CD4-positive, alpha-beta T cell treated with Interleukin-15 for 1 hour (primary cell): ENCODE measurements around the gene TTC39B.
A peak's percentile ranks its signal among the peaks of the same experiment; 100 is the strongest.

ENCODE experiments used
- DNase-seq: peaks from one replicate; pipeline ENCODE4 v3.0.0-alpha.2; 2020

TTC39B gene

DNA sequence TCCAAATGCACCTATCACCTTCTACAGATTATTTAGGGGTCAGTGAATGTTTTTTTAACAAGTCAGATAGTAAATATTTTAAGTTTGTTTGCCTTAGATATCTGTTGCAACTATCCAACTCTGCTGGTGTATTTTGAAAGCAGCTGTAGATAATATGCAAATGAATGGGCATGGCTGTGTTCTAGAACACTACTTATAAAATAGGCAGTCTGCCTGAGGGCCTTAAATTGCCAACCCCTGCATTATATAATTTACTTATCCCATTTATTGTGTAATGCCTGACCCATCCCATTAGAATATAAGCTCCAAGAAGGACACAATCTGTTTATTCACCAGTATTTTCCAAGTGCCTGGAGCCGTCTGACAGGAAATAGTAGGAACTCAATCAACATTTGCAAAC, 149.0 kb downstream of the TTC39B start:
- no peak for DNase-seq

DNA sequence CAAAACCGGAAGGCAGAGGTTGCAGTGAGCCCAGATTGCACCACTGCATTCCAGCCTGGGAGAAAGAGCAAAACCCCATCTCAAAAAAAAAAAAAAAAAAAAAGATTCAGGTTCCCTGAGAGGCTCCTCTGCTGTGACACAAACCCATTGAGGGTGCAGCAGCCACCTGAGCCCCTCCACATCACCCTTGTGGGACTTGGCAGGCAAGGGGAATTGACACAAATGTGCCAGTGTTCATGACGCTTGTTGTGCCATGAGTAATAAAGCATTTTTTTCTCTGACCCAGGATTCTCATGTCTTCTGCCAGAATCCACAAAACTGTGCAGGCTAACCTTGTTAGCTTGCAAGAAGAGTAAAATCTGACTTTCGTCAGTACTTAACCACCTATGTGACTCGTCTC, 149.6 kb downstream of the TTC39B start:
- no peak for DNase-seq

DNA sequence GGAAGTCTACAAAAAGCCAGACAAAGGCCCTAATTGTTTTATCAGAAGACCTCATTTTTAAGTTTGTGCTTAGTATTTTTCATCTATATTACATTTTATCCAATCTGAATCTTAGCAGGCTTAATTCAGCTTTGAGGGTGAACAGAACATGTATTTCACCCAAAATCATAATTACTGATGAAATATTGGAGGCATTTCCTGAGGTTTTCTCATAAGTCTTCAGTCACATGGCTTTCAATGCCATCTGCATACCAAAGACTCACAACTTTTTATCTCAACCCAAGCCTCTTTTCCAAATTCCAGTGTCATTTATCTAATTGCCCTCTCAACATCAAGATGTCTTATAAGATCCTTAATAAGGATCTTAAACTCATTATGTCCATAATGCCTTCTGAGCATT, 150.8 kb downstream of the TTC39B start:
- no peak for DNase-seq

DNA sequence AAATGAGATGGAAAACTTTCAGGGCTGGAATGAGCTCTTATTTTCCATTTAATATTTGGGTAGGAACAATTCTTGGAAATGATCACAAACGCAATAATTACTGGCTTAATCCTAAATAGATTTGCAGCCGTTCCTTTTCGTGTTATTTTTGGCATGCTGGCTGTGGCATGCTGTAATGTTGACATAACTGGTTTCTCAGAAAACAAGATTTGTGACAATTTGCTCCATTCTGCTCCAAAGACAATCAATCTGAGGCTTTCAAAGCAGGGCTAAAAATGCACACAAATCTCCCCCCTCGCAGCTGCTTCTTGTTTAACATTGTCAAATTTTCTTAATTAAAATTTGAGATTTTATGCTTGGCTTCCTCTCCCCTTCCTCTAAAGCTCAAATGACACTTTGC, 151.2 kb downstream of the TTC39B start:
- no peak for DNase-seq

DNA sequence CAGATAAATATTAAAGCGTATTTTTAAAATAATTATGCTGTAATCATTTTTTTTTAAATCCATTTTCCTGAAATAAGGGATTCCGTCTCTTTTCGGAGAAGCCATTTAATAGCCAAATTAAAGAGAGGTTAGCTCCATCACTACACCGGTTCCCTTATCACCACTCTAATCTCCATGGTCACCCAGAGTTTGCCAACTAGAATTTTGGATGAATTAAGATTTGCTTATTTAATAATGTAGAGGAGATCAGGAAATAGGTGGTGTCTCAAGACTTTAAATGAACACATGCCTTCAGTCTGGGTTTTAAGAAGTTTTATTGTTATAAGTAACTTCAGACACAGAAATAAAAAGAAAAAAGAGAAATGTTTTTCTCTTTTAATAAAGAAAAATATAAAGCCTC, 151.7 kb downstream of the TTC39B start:
- DNase-seq, result no peak

DNA sequence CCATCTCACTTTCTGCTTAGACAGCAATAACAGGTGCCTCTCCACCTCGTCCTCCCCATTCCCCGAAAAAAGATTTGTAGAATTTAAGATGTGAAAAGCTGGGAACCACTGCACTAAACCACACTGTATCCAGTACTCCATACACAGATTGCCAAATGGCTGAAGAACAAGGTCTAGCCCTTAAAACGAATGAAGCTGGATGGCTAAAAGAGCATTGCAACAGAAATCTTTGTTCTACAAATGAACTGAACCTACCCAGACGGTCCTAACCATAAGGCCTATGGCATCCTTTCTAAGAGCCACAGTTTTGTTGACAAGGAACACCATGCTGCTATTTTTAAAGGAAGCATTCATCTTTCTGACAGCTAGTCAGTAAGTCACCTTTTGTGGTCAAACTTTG, 152.3 kb downstream of the TTC39B start:
- no peak for DNase-seq

DNA sequence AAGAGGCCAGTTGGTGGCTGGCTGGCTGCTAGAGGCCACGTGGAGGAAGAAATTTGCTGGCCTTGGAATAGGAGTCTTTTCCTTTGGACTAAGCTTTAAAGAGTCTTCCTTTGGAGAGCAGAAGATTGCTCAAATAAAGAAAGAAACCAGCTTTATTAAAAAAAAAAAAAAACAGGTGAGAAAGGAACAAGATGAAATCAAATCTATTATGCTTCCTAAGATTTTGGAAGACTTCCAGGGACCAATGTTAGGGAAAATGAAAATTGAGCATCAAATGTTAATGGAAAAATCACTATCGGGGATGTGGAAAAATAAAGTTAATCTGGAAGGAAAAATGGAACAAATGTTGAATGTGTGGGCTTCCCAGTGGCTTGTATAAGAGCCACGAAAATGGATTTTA, 153.1 kb downstream of the TTC39B start:
- no peak for DNase-seq

DNA sequence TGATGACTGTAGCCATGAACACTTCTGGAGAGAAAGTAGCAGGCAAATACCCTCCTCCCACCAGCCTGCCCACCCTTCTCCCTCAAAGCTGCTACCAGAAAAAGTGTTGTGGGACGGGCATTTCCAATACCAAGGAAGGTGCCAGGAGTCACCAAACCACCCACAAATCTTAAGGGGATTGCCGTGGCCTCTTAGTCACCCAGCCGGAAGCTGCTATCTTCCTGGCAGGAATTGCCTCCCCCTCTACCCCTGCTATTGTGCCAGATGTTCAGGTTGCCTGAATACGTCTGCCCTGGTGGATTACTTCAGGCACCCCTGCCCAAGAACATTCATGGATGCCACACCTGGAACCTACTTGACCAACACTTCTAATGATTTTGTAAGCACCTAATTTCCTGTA, 156.1 kb downstream of the TTC39B start:
- DNase-seq, result no peak

DNA sequence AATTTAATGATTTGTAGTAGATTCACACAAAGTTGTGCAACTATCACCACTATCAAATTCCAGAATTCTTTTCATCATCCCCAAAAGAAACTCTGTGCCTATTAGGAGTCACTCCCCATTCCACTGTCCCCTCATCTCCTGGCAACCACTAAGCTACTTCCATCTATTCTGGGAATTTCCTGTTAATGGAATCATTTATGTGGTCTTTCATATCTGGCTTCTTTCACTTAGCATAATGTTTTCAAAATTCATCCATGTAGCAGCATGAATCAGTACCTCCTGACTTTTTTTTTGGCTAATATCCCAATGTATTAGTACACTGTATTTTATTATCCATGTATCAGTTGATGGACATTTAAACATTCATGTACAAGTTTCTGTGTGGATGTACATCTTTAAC, 157.6 kb downstream of the TTC39B start:
- no peak for DNase-seq

DNA sequence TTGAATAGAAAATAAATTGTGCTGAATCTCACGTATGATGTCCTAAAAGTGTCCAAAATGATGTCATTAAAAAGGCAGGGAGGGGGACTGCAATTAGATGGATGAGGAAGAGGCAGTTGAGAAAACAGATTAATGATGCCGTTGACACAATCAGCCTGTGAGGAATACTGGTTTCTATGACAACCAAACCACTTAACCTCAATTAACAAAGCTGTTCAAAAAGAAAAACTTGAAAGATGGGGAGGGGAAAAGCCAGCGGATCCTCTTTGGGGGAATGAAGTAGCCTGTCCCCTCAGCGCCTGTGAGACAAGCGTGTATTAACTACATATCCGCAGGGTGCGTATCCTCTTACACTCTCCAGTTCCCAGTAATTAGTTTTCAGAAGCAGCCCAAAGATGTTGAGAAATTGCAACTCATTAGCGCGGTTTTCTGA, 160.7 kb downstream of the TTC39B start:
- DNase-seq, result no peak

DNA sequence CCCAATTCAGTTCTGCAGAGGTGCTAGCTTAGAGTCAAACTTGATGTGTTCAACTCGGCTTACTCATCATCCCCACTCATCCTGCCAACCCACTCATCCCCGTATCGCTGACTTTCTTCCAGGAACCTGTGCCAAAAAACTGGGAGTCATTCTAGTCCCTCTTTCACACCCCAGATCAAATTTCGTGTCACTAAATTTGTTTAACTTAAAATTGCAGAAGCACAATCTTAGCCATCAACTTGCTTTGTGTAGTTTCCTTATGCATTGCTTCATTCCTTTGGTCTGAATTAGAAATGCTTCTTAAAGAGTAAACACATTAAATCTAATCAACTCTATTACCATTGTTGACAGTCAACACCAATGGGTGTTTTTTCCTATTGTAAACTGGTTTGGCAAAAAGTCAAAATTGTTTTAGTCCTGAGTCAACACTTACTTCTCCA, 162.4 kb downstream of the TTC39B start:
- no peak for DNase-seq

DNA sequence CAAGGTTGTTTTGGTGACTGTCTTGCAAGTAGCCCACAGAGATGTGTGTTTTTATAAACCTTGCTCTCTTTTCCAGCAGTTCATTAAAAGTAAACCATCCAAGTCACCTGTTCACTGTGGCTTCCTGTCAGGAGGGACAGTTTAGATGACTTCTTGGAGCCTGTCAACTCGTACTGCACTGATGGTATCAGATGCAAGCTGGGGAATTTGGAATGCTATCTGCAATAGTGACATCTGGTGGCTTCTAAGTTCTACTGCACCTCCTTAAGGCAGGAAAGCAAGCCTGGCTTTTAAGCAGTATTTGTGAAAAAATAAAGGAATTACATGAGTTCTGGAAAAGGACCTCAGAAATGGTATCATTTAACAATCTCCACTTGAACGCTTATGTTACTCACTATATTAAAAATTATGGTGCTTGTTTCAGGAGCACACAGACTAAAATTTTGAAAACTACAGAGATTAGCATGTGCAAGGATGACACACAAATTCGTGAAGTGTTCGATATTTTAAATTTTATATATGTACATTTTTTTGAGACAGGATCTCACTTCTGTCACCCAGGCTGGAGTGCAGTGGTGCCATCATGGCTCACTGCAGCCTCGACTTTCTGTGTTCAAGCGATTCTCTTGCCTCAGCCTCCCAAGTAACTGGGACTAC, 164.0 kb downstream of the TTC39B start:
- DNase-seq, result no peak

DNA sequence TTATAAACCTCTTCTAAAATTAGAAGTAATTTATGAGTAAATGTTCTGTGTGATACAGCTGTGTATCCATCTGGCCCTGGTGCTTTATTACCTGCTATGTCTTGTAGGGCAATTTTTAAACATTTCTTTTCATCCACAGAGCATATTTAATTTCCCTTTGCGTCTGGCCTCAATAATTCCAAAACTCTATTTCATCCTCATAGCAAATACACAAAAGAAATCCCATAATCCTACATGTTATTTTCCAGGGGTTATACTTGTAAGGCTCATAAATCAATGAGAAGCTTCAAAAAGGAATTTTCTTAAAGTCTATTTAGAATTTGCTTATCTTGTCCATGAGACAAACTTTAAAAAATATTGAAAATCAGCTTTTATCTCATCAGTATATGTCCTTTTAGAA, 167.0 kb downstream of the TTC39B start:
- DNase-seq, result no peak

DNA sequence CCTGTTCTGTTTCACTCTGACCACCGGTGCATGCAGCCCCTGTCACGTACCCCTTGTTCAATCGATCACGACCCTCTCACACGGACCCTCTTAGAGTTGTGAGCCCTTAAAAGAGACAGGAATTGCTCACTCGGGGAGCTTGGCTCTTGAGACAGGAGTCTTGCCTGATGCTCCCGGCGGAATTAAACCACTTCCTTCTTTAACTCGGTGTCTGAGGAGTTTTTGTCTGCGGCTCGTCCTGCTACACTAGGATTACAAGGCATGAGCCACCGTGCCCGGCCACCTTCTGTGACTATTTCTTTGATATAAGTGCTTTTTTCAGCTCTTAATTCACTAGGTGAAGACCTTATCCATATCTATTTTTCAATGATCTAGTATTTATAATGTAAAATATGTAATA, 167.5 kb downstream of the TTC39B start:
- DNase-seq, result no peak

DNA sequence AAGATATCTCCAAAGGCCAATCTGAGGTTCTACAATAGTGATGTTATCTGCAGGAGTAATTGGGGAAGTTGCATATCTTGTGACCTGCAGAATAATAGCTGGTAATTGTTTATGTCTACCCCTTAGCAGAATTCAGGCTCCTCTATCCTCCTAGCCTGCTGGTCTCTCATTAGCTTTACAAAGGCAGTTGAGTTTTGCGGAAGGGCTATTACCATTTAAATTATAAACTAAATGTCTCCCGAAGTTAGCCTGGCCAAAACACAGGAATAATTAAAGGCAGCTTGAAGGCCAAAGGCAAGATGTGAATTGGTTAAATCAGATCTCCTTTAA, 168.7 kb downstream of the TTC39B start:
- DNase-seq, result no peak

DNA sequence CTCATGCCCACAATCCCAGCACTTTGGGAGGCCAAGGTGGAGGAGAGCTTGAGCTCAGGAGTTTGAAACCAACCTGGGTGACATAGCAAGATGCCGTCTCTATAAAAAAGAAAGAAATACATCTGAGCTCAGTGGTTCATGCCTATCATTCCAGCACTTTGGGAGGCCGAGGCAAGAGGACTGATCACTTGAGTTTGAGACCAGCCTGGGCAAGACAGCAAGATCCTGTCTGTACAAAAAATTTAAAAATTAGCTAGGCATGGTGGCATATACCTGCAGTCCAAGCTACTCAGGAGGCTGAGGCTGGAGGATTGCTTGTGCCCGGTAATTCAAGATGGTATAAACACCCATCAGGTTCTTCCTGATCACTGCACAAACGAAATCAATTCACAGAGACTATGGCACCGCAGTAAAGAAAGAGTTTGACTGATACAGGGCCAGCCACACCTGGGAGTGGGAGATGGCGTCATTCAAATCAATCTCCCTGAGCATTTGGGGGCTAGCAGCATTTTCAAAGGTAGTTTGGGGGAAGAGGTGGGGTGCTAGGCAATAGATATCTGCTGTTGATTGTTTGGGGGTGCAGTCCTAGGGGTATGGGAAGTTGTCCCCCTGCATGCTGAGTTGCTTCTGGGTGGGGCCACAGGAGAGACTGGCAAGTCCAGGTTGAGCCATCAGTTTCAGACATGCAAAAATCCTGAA, 169.2 kb downstream of the TTC39B start:
- no peak for DNase-seq

DNA sequence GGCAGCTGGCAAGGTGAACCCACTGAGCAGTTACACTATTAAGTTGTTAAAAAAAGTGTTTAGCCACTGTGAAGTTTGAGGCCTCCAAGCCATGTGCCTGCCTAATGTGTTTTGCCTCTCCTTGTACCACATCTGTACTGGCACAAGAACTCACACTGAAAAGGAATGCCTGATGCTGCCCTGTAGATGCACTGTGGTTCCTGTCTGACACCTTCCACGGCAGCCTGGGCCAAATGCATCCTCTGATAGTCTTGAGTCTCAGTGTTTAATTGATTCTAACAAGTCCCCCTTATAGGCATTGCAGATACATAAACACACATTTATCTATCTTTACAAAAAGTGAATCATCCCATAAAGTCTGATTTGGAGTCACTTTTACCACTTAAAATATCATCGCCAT, 169.9 kb downstream of the TTC39B start:
- DNase-seq, result no peak

DNA sequence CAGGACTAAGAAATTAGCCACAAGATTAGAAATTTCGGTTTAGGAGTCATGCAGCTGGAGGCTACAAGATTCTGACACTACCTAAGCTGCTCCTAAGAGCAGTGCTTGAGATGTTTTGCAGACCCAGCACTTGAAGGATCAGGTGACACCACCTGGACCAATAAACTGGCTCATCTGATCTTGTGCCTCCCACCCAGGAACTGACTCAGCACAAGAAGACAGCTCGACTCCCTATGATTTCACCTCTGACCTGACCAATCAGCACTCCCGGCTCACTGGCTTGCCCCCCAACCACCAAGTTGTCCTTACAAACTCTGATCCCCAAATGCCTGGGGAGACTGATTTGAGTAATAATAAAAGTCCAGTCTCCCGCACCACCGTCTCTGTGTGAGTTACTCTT, 170.4 kb downstream of the TTC39B start:
- DNase-seq, result no peak

DNA sequence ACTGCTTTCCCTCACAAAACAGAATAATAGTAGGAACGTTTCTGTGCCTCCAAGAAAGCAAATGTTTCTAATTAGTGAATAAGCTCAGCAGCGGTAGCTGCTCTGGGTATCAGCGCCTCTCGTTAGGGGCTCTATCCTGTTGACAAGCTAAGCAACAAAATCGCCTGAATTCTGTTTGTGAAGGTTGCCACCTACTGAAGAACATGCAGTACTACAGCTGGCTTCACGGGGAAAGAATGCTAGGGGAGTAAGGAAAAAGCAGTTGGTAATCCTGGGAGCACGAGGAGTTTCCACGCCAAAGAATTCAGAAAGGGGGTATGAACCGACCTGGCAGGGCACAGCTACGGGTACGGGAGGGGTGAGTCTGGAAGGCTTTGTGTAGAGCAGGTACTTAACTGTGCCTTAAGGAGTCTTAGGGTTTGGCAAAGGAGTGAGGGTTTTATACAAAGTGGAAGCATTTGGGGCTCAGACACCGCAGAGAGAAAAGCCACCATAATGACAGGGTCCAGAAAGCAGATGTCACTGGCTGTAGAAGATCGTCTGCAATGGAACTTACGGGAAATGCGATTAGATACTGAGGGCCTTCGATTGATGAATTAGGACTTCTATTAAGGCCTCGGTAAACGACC, 171.7 kb downstream of the TTC39B start:
- peak; percentile 17 for DNase-seq

DNA sequence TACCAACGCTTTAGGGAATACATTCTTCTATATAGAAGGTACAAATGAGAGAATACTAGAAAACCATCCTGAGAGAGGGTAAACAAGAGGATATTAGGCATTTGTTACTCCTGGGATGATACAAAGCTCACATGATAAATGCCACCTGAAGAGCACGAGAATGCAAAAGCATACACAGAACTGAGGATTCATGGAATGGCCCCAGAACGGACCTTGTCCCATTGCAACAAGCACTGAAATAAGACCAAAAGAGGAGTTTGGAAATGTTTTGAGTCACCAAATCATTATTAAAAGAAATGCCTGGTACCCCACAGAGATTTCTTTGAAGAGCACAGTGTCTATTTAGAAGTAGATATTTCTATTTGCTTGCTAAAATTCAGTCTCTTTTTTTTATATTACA, 173.5 kb downstream of the TTC39B start:
- DNase-seq, result no peak

DNA sequence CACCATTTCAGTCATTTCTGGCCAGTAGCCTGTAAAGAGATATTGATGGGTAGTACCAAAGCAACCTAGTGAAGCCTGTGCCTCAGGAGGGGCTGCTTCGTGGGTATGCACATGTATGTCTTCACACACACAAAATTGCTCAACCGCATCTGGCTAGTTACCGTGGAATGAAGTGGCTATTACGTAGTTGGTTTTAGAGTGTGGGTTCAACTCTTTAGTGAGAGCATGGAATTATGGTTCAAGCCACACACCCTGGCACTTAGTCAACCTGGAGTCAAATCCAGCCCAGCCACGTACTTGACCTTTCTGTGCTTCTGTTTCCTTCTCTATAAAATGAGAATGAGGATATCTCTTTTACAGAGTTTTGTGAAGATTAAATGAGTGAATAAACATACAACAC, 174.9 kb downstream of the TTC39B start:
- no peak for DNase-seq

DNA sequence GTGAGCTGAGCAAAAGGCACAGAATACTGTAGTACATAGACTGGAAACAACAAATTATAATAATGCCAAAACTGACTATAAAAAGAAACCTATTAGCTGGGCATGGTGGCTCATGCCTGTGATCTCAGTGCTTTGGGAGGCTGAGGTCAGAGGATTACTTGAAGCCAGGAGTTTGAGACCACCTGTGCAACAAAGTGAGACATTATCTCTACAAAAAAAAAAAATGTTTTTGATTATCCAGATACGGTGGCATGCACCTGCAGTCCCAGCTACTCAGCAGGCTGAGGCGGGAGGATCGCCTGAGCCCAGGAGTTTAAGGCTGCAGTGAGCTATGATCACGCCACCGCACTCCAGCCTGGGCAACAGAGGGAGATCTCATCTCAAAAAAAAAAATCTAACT, 175.9 kb downstream of the TTC39B start:
- DNase-seq, result no peak

DNA sequence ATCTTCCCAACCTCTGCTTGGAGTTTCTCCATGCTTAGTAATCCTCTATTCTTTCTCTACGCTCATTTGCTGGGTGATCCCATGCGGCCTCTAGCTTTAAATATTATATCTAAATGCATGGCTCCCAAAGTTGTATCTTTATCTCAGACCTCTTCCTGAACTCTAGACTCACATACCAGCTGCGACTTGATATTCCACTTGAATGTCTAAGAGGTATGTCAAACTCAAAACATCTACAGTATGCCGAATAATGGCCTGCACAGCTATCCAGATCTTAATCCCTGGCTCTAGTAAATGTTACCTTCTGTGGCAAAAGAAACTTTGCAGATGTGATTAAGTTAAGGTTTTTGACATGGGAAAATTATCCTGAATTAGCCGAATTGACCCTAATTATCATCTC, 179.2 kb downstream of the TTC39B start:
- DNase-seq, result no peak

DNA sequence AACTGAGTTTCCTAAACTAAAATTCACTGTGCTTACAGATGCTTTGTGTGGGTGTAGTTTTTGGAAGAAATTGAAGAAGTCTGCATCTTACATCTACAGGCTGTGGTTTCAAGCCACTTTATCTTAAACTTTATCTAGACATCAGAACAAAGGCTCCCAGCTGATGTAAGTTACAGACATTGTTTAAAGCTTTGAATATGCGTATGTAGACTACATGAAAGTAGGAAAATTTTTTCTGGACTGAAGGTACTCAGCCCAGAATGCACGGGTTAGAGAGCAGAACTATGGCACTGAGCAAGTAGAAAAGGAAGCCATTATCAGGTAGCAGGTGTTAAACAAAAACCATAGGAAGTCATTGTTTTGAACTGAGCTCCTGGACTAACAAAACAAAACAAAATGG, 185.4 kb downstream of the TTC39B start:
- no peak for DNase-seq

DNA sequence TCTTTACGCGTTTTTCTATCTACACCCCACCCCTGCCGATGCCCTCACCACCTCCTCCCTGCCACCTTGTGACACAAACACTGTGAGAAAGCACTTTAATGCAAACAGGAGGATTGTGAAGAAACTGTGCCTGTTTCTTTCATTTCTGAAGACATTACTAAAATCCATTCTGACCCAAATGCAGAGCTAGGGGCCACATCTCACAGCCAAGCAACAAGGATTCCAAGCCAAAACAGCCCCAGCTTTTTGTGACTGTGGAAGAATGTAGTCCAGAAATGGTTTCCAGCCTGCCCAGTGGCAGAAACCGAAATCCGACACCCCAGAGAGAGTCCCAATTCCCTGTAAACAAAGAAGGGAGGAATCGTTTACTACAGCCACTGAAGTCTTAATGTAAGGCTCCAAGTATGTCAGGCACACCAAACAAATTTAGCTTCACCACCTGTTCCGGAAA, 190.9 kb downstream of the TTC39B start:
- no peak for DNase-seq
